Stimulated activated CD8-positive, alpha-beta memory T cell treated with anti-CD3 and anti-CD28 coated beads, Interleukin-15, amount 100 ng/mL, for 1 hour (primary cell): Measurements from ENCODE around the gene PFN3.

ENCODE experiments used
- DNase-seq: peaks from one replicate; pipeline ENCODE4 v3.0.0-alpha.2; 2020; ENCODE audit warnings: low read depth

The PFN3 gene

DNA sequence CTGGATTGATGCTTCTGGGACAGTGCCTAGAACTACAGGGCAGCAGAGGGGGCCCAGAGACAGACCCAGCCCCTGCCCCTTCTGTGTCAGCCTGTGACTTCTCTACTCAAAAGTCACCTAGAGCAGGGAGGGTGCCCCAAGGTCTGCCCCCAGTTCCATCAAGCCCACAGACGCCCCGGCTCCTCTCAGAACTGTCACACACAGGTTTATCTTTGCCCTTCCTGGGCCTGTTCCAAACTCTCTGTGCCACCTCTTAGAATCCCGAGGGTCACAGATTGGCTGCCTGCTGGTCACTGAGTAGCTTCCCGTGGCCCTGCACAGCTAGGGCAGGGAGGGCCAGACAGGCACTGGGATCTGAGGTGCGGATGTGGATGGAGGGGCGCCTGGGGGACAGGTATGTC is 41.0 kb downstream of the PFN3 start:
- DNase-seq = no peak

GRCh38 chr5:177358370-177358819 is 42.1 kb downstream of the PFN3 start:
- DNase-seq = no peak

- DNase-seq = no peak
Observed at GRCh38 chr5:177357459-177358351, 42.8 kb downstream of the PFN3 start, which contains the start of gene RGS14. TSS of gene RGS14 (plus strand) at chr5:177357924. CDS start at chr5:177358025, 101 bp downstream.

DNA sequence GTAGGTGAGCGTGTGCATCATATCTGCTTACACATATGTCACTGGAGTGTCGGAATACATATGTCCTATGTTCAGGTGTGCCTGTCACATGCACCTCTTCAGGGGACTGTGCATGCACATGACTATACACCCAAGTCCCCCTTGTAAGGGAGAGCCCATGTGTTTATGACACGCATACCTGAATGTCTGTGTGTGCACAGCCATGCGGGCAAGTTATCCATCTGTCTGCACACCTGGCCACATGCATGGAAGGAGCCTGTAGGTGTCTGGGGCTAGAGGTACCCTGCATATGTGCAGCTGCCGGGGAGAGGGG is 43.4 kb downstream of the PFN3 start:
- no peak for DNase-seq

- no peak for DNase-seq
Observed at GRCh38 chr5:177356746-177357145, 43.7 kb downstream of the PFN3 start.

GRCh38 chr5:177355868-177356168 is 44.6 kb downstream of the PFN3 start:
- no peak for DNase-seq

DNA sequence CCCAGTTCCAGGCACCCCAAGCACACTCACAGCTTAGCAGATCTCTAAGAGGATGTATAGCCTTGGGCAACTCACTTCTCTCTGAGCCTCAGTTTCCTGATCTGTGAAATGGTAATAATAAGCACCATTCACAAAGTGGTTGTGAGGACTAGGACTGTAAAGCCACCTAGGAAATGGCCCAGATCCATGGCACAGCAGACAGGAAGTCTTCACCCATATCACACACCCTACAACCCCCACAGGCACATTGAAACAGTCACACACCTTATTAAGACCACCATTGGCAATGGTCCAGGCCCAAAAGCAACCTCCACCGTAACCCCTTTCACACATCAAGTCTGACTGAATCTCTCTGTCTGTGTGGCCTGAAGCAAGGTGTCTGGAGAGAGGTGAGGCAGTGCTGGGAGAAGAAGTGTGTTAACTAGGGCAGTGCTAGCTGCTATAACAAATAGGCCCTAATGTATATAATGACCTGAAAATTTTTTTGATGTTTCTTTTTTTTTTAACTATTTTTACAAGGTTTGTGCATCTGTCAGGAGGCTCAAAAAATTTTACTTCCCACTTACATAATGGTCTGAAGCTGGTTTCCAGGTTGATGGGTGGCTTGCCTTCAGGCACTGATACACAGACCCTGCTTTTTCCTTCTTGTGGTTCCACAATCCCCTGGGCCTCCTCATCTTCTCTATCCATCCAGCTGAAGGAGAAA is 45.1 kb downstream of the PFN3 start:
- no peak for DNase-seq

DNA sequence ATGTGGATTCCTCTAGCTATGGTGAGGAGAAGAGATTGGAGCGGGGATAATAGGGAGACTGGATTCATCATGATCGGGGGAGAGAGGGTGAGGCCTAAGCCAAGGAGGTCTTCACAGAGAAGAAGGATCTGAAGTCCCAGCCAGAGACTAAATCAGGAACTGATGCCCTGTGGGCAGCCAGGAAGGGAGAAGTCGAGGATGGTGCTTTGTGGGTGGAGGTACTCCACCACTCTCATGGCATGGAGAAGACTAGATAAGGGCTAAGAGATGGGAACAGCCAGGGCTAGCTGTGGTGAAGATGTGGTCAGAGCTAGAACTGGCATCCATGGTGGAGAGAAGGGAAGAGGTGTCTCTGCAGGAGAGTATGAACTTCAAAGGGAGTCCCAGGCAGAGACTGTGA is 45.8 kb downstream of the PFN3 start:
- no peak for DNase-seq

DNA sequence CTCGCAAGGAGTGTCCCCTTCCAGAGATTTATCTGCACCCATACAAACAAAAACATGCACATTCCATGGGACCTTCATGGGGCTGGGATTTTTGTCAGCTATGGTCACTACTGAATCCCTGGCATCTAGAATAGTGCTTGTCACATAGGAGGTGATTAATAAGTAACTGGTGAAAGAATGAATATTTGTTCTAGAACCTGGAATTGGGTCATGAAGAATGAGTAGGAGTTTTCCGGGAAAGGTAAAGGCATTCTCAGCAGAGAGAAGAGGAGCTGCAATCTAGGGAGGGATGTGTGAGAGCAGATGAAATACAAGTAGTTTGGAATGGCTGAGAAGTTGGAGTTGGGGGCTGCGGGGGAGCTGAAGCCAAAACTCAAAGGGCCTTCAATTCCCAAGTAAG is 46.2 kb downstream of the PFN3 start:
- no peak for DNase-seq

DNA sequence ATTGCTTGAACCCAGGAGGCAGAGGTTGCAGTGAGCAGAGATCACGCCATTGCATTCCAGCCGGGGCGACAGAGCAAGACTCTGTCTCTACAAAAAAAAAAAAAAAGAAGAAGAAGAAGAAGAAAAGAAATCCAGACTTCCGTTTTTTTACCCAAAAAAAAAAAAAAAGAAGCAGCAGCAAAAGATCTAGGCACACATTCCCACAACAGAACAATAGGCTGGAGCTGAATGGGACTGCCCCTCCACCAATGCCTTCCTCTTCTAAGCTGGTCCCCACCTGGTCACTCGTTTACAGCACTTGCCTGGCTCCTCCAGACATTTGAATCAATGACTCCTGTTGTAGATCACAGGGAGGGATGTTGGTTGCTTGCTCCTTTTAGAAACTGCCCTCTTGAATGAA is 47.4 kb downstream of the PFN3 start:
- no peak for DNase-seq

DNA sequence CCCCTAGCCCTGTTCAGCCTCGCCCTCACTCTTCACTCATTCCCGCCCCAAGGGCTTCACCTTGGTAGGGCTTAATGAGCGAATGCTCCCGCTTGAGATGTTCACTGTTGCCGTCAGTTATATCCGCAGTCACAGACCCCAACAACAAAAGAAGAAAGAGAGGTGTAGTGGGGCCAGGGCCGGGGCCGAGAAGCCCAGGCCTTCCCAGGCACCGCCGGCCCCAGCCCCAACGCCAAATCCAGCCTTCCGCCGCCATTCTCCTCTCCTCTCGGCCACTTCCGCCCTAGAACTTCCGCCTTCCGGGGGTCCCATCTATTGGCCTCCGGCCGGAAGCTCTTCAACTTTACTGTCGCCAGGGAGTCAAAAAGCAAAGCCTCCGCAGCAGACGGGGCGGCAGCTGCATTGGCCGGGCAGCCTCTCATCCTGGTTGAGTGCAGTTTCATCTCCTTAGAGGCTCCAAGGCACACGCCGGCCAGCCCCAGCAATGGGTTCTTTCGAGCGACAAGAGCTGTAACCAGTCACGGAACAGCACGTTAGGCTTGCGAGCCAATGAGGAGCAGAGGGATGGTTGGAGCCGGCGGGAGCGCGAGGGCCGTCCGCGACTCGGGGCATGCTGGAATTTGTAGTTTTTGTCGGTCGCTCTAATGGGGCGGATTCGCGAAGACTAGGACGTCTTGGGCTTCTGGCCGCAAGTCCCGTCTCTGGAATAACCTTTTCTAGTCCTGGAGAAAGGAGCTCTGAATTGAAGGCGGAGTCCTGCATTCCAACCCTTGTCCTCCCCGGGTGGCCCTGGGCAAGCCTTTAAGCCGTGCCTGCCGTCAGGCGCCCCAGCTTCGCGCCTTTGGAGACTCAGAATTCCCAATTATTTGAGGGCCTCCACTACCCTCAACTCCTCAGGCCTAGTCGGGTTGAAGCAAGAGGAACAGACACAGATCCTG is 48.8 kb downstream of the PFN3 start, which contains the start of gene LMAN2:
Gene LMAN2, minus strand, starts transcription at position 277 of the 938 bp plus-strand sequence. Its CDS starts 21 bp downstream, at position 256.
- peak; percentile 75 for DNase-seq

DNA sequence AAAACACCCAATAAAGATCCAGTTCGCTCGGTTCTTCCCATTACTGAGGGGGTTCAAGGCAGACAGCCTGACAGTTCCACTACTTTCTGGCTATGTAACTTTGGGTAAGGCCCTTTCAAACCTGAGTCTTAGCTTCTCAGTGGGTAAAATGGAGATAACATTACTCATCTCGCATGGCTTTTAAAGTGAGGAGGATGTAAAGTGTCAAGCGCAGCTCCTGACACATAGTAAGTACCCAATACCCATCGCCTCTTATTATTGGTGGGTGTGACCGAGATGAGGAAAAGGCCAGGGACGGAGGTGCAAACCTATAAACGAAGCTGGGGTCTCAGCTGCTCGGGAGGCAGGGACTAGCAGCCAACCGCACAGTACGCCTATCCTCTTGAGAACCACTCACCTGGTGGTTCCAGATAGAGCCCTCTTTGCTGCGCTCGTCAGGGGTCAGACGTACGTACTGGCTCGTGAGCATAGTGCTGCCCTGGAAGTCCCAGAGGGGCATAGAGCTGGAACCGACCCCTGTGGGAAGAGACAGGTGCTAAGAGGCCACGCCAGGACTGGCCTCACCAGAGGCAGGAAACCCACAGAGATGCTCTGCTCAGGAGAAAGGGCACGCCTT is 49.6 kb downstream of the PFN3 start:
- no peak for DNase-seq
